T-helper 9 cell (primary cell): Measurements from ENCODE around the gene ZNF724.
"Not testable (repeated sequence)": the region's sequence is repeated elsewhere in the genome, so short reads cannot be mapped to it uniquely, and the experiment has no call there.

ENCODE experiments used
- DNase-seq: peaks from one replicate; pipeline ENCODE4 v3.0.0-alpha.2; 2020
- total RNA-seq, 2 donors: gene quantifications; one replicate each; lab custom pipeline; 2026; lab: John Stamatoyannopoulos, UW

ZNF724 gene
- total RNA-seq: 2.9 to 3.2 reads per million in 2 donors

DNA sequence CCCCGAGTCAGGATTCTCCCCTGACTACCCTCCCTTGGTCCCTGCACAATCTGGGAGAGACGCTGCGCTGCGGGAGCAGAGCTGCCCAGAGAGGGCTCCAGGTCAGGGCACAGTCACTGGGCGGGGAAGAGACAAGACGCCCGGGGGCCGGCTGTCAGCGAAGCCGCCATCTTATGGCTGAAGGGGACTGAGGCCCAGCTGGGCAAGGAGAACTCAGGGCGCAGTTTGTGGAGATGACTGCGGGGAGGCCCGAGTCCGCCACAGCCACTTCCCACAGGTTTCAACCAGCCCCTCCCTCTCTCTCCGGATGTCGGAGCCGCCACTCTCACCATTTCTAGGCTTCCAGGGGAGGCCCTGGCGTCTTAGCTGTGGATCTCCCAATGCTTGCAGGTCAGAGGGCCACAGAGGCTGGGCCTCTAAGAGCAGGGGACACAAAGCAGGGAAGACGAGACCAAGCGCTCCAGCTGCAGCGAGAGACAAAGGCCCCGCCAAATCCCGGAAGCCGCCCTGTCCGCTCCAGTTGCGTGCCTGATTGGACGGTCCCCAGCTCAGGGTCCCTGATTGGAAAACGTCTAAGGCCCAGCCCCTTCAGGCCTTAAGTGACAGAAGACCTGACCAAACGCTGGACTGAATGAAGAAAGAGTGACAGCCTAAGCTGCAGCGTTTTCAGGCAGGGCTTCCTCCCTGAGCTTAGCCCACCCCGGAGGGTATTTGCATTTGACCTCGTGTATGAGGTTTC is at the start of gene ZNF724:
Gene ZNF724 (minus strand): TSS at position 484 of the 739 bp plus-strand sequence. CDS start 152 bp downstream, at position 332.
- peak; percentile 76 for DNase-seq

- DNase-seq: no peak
These were observed 43.9 kb upstream of the ZNF724 start for GRCh38 chr19:23294141-23294540.

DNA sequence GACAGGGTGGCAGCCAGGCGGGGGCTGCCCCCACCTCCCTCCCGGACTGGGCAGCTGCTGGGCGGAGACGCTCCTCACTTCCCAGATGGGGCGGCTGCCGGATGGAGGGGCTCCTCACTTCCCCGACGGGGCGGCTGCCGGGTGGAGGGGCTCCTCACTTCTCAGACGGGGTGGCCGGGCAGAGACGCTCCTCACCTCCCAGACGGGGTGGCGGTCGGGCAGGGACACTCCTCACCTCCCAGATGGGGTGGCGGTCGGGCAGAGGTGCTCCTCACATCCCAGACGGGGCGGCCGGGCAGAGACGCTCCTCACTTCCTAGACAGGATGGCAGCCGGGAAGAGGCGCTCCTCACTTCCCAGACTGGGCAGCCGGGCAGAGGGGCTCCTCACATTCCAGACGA is 39.8 kb upstream of the ZNF724 start:
- DNase-seq: not testable (repeated sequence)

DNA sequence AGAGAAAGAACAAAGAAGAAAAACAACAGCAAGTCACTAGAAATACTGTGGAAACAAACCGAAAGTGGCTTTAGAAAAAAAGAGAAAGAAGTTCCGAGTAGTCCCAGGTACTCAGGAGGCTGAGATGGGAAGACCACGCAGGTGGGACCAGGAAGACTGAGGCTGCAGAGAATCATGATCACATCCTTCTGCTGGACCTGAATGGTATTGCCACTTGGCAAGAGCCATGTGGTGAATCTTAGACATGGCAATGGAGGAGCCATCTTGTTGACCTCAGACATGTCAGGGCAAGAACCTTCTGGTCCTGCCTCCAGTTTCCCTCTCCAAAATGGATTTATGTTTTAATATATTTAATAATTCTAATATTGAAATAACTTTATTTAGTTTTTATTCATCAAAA is 37.4 kb upstream of the ZNF724 start:
- DNase-seq: no peak

GRCh38 chr19:23286477-23286876 is 36.3 kb upstream of the ZNF724 start:
- no peak for DNase-seq

- DNase-seq: no peak
These were observed 35.8 kb upstream of the ZNF724 start for GRCh38 chr19:23285948-23286347.

DNA sequence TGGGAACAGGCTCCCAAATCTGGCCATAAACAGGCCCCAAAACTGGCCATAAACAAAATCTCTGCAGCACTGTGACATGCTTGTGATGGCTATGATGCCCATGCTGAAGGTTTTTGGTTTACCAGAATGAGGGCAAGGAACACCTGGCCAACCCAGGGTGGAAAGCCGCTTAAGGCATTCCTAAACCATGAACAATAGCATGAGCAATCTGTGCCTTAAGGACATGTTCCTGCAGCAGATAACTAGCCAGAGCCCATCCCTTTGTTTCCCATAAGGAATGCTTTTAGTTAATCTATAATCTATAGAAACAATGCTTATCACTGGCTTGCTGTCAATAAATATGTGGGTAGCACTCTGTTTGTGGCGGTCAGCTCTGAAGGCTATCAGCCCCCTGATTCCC is 35.1 kb upstream of the ZNF724 start:
- not testable (repeated sequence) for DNase-seq

DNA sequence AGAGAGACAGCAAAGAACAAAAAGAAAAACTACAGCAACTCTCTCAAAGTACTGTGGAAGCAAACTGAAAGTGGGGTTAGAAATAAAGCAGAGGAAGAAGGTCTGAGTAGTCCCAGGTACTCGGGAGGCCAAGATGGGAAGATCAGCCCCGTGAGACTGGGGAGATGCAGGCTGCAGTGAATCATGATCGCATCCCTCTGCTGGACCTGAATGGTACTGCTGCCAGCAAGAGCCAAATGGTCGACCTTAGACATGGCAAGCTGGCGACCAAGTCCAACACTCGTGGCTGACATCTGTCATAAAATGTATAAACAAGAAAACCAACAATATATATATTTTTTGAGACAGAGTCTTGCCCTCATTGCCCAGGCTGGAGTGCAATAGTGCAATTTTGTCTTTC is 33.7 kb upstream of the ZNF724 start:
- DNase-seq: peak; percentile 57

DNA sequence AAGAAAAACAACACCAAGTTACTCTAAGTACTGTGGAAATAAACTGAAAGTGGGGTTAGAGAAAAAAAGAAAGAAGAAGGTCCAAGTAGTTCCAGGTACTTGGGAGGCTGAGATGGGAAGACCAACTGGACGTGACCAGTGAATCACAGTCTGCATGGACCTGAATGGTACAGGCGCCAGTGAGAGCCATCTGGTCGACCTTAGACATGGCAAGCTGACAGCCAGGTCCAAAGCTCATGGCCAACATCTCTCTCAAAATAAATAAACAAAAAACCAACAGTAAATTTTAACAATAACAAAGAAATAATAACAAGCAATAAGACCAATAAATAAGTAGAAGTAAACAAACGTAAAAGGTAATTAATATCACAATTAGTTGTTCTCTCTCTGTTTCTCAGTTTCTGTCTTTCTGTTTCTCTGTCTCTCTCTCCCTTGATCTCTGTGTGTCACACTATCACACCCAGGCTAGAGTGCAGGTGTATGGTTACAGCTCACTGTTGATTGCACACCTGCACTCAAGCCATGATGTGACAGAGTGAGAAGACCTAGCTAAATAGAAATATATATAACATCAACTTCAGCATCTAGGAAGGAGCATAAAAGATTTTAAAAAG is 31.6 kb upstream of the ZNF724 start:
- DNase-seq: no peak

GRCh38 chr19:23278118-23278517 is 27.9 kb upstream of the ZNF724 start:
- DNase-seq: not testable (repeated sequence)

- DNase-seq: peak; percentile 87
These were observed 23.6 kb upstream of the ZNF724 start for GRCh38 chr19:23273590-23274412.

DNA sequence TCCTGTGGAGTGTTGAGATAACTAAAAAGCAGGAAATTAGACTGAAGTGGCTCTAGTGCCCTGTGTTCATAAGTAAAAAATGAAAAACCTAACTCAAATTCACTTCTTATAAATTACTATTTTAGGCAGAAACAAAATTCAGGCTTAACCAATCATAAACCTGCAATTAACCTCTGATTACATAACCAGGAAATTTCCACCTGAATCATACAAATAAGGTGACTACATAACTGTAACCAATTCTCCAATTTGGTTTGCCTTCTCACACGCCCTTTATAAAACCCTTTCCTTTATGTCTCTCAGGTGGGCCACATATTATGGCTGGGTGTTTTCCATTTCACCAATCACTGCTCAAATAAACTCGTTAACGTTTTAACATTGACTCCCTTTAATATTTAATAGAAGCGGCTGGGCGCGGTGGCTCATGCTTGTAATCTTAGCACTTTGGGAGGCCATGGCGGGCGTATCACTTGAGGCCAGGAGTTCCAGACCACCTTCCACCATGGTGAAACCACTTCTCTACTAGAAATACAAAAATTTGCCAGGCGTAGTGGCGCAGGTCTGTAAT is 22.9 kb upstream of the ZNF724 start:
- DNase-seq: no peak

- DNase-seq: no peak
These were observed 13.8 kb upstream of the ZNF724 start for GRCh38 chr19:23263870-23264590.

DNA sequence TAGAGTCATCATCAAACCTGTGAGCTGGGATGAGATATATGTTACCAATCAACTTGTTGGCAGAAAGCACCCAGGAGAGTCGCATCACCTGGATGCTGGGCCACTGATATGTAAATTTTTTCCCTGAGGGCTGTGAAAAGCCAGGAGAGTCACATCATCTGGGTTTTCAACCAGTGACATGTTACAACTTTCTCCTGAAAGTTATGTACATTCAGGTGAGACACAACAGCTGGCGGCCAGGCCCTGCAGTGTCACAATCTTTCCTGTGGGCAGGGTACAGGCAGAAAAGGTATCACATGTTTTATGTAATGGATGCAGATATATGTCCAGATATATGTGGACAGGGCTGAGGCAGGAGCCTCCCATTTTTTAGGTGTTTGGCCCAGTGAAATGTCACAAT is 13.2 kb upstream of the ZNF724 start:
- no peak for DNase-seq

- DNase-seq: no peak
These were observed 12.7 kb upstream of the ZNF724 start for GRCh38 chr19:23262920-23263319.

DNA sequence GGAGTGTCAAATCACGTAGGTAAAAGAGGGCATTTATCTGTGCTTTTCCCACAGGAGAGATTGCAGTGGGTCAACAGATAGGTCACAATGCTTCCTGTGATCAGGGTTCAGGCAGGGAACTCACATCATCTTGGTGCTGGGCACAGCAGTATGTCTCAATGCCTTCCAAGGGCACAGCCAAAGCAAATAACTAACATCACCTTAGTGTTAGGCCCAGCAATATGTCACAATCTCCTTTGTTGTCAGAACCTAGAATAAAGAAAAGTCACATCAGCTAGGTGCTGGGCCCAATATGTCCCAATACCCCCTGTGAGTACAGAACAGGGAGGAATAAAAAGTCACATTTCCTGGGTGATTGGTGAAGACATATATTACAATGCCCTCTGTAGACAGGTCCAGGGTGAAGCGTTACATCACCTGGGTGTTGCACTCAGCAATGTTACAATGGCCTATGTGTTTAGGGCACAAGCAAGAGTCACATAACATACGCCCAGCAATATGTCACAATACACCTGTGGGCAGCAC is 11.4 kb upstream of the ZNF724 start:
- no peak for DNase-seq

DNA sequence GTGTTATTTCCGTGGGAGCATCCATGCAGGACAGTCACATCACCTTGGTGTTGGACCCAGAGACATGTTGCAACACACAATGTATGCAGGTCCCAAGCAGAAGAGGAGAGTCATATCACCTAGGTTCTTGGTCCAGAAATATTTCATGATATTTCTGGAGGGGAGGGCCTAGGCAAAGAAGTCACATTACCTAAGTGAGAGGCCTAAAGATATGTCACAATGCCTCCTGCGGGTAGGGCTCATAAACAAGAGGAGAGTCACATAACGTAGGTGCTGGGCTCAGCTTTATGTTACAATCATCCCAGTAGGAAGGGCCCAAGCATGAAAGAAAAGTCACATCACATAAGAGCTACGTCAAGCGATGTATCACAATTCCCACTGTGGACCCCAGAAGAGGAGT is 10.8 kb upstream of the ZNF724 start:
- no peak for DNase-seq

- DNase-seq: no peak
These were observed 9.8 kb upstream of the ZNF724 start for GRCh38 chr19:23259961-23260360.

DNA sequence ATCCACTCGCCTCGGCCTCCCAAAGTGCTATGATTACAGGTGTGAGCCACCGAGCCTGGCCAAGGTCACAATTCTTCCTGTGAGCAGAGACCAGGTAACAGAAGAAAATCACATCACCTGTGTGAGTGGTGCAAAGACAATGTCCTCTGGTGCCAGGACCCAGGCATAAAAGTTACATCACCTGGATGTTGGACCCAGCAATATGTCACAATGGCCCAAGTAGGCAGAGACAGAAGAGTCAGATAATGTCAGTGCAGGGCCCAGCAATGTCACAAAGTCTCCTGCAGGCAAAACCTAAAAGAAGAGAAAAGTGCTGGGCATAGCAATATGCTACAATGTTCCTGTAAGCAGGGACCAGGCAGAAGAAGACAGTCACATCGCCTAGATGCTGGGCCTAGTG is 5.5 kb upstream of the ZNF724 start:
- no peak for DNase-seq

DNA sequence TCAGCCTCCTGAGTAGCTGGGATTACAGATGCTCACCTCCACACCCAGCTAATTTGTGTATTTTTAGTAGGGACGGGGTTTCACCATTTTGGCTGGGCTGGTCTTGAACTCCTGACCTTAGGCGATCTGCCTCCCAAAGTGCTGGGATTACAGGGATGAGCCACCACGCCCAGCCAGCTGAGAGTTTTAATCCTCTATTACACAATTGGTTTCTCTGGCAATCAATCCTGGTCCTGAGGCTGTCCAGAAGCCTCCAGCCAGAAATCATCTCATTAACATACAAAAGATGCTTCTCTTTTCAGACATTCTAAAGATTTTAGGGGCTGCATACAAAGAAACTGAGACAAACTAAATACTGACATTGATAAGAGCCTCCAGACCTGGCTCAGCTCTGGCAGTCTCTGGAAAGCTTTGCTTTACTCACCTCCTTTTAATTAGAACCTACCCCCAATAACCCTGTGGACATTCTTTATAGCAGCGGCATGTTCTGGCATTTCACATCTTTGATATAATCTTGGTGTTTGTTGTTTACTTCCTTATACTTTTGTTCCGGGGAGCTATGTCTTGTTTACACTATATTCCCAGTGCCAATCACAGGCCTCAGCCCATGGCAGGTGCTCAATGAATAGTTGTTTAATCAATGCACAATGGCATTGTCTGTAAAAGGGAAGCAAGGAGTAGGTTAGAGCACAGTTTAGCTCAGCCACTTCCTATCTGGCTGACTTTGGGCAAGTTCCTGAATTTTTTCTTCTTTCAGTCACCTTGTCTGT is 4.1 kb upstream of the ZNF724 start:
- no peak for DNase-seq

- not testable (repeated sequence) for DNase-seq
These were observed 3.1 kb upstream of the ZNF724 start for GRCh38 chr19:23253256-23253655.
